HG03571 (cell line): ENCODE results near the gene SERPINB4.
"Not testable (repeated sequence)": the region's sequence is repeated elsewhere in the genome, so short reads cannot be mapped to it uniquely, and the experiment has no call there.

Experiments
- ATAC-seq: cut with Tn5 transposase; IDR thresholded peaks from one replicate; pipeline ENCODE4 v1.9.1; 2021; ENCODE audit not compliant: unreplicated experiment

Gene SERPINB4

DNA sequence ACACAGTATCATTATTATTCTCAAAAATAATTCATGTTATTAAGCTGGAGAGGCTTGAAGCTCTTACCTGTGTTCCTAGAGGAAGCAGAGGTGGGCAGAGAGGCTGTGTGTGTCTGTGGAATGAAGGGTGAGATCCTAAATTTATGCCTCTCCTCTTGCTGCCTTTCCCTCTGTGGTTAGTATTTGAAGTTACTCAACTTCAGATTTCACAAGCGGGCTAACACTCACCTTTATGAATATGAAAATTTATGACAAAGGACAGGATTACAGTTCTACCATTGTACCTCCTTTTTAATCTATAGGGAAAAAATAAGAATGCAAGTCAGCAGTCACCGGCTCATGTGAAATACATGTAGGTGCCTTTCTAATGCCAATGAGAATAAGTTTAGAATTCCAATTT is at the start of gene SERPINB4:
Gene SERPINB4 (minus strand): TSS at position 115 of the 400 bp plus-strand sequence. CDS start 679 bp downstream, outside the sequence.
- ATAC-seq, result not testable (repeated sequence)

DNA sequence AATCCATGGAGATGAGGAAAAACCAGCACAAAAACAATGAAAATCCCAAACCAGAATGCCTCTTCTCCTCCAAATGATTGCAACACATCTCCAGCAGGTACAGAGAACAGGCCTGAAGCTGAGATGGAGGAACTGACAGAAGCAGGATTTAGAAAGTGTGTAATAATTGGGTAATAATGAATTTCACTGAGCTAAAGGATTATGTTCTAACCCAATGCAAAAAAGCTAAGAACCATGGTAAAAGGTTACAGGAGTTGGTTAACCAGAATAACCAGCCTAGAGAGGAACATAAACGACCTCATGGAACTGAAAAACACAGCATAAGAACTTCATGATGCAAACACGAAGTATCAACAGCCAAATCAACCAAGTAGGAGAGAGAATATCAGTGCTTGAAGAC is 45.0 kb upstream of the SERPINB4 start:
- ATAC-seq, result no peak

- no peak for ATAC-seq
Measured at GRCh38 chr18:63686871-63687270, 42.8 kb upstream of the SERPINB4 start.

GRCh38 chr18:63684718-63685117 is 40.7 kb upstream of the SERPINB4 start:
- ATAC-seq, result no peak

- no peak for ATAC-seq
Measured at GRCh38 chr18:63683890-63684289, 39.8 kb upstream of the SERPINB4 start.

GRCh38 chr18:63683152-63683551 is 39.1 kb upstream of the SERPINB4 start:
- ATAC-seq, result no peak

DNA sequence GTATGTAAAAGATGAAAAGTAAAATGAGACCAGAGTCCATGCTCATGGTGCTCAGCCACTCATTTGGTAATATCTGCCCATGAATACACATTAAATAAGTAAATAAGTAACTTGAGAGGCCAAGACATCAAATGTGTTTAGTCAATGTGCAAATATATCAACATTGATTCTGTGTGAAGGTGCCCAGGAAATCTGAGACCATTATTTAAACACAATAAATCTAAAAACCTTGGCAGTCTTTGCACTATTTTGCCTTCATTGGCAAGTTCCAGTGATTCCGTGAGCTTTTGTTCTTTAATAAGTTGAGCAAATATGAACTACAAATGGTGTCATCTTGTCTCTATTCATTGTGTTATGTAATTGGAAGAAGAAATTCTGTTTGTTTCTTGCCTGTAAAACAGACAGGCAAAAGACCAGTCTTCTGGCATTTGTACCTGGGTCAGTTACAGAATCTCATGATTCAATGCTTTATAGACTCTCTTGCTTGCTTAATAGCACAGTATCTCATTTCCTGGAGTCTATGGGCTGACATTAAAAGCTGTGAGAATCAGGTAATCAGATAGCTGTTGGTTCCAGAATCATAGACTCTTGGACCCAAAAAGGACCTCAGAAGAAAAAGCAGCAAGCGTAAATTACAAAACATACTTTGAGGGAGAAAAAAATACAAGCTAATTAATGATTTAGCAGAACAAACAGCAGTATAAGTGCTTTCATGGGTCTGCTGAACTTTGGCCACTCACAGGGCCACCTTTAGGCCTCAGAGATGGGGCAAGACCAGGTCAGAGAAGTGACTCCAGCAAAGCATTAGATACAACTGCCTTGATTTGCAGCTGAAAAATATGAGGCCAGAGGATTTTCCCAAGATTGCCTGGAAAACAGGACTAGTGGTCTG is 37.6 kb upstream of the SERPINB4 start:
- no peak for ATAC-seq

GRCh38 chr18:63679820-63680606 is 36.0 kb upstream of the SERPINB4 start:
- no peak for ATAC-seq

DNA sequence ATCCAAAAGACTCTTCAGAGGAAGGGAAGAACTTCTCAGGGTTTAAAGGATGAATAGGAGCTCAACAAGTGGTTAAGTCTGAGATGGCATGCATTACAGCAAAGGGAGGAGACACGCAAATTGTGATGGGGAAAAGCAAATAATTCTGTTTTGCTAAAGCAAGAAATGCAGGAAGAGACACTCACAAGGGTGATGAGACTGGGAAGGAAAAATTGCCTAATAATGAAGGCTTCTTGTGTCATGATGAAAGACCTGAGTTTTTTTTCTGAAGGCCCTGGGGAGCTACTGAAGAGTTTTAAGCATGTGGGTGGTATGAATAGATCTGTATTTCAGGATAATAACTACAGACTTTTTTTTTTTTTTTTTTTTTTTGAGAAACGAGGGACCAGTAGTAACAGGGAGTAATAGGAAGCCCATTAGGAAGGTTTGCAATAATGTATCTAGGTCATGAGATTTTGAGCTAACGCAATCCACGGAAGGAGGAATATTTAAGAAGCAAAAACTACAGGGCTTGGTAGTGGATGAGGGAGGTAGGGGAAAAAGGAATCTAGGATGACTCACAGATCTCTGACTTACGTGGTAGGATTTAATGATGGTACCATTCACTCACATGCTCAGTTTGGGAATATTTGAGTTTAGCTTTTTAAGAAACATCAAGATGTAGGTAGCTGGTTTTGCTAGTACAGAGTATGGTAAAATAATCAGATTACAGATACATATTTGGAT is 33.6 kb upstream of the SERPINB4 start:
- ATAC-seq, result no peak

GRCh38 chr18:63676526-63677323 is 32.7 kb upstream of the SERPINB4 start:
- ATAC-seq, result no peak

DNA sequence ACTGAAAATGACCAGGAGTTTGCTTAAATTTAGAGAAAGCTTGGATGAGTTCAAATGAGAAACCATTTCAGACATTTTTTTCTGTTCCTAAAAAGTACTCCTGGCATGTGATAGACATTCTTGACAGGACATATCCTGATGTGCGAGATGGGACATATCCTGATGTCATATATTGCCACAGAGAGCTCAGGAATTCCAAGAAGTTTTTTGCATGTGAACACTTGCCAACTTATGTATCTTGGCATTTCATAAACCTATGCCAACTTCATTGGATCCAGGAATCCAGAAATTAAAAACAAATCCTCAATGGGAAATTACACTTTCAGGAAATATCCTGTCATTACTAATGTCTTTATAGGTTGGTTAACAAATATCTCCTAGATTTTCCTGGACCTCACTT is 20.5 kb upstream of the SERPINB4 start:
- ATAC-seq, result no peak

- ATAC-seq, result not testable (repeated sequence)
Measured at GRCh38 chr18:63661750-63662149, 17.7 kb upstream of the SERPINB4 start, which contains the start of gene SERPINB3. Gene SERPINB3, minus strand, starts transcription at chr18:63661893. Its CDS starts 677 bp downstream, at chr18:63661216.

DNA sequence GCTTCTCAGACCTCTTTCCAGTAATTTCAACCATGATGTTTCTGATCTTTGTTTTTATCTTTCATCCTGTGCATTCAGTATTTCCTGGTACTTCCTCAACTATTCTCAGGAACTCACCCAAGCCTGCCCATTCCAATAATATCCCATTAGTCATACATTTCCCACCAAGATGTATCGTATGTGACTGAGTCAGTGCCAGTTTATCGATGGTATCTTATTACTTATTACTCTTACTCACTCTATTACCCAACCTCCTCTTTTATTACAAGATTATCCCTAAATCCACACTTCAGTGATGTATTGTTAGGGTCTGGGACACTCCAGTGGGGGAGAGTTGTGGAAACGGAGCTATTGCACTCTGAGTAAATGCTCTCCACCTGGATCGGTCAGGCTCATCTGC is 14.9 kb upstream of the SERPINB4 start:
- not testable (repeated sequence) for ATAC-seq

- not testable (repeated sequence) for ATAC-seq
Measured at GRCh38 chr18:63650271-63650670, 6.2 kb upstream of the SERPINB4 start.

DNA sequence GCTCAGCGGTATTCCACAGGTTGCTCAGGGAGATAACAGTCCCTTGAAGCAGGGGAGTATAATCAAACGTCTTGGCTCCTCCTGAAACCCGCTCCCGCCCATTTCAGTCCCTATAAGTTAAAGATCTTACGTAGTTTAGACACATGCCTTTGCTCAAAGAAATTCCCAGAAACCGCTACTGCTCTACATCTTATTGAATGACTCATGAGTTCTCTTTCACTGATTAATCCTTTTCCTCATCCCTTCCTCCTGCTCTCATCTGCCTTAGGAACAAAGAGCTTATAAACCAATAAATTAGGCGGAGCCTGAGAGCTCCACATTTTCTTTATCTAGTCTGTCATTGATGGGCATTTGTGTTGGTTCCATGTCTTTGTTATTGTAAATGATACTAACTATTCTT is 4.2 kb upstream of the SERPINB4 start:
- ATAC-seq, result no peak

DNA sequence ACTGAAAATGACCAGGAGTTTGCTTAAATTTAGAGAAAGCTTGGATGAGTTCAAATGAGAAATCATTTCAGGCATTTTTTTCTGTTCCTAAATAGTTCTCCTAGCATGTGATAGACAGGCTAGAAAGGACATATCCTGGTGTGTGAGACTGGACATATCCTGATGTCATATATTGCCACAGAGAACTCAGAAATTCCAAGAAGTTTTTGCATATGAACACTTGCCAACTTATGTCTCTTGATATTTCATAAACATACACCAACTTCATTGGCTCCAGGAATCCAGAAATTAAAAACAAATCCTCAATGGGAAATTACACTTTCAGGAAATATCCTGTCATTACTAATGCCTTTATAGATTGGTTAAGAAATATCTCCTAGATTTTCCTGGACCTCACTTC is 2.9 kb upstream of the SERPINB4 start:
- ATAC-seq, result no peak

- ATAC-seq, result not testable (repeated sequence)
Measured at GRCh38 chr18:63644694-63645093, 638 bp upstream of the SERPINB4 start.

DNA sequence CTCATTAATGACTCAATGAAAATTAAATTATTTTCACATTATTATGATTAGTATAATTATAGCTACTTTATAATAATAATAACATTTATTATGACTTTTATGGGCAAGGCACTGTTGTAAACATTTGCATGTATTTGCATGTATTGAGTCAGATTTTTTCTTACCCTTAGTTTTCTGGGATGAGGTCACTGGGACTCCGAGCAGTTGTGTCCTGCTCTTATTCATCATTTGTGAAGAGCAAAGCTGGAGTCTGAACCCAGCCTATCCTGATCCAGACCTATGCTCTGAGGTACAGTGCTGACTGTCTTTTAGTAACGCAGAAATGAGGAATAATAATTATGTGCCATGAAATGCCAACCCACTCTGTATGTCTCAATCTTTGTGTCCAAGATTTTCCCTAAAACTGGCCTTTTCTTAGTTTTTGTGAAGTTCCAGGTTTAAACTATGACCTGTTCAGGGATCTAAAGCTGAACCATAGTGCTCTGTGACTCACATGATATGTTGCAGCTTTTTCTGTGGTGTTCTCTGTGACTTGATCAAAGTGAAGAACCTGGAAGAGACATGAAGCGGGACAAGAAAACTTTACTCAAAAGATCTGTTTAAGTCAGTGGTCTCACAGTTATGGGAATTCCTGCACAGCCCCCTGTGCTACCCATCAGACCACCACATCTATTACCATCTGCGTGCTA is 1.2 kb downstream of the SERPINB4 start:
- ATAC-seq, result not testable (repeated sequence)

DNA sequence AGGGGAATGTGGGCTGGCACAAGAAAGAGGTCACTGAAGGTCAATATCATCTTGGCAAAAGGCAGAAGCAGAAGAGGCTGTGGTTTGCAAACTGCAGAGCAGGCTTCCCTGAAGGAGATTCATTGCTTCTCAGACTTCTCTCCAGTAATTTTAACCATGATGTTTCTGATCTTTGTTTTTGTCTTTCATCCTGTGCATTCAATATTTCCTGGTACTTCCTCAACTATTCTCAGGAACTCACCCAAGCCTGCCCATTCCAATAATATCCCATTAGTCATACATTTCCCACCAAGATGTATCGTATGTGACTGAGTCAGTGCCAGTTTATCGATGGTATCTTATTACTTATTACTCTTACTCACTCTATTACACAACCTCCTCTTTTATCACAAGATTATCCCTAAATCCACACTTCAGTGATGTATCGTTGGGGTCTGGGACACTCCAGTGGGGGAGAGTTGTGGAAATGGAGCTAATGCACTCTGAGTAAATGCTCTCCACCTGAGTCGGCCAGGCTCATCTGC is 2.8 kb downstream of the SERPINB4 start:
- not testable (repeated sequence) for ATAC-seq
